ENCODE data around the gene SLC7A10. TPM values are rescaled to one million over a fixed set of nuclear protein-coding genes. Genes with fewer than 3 reads are reported as not detected.

SLC7A10 gene
- total and polyA plus RNA-seq, 2 donors (not counting 1 experiment from before 2014, with no cell fraction given): not detected

DNA sequence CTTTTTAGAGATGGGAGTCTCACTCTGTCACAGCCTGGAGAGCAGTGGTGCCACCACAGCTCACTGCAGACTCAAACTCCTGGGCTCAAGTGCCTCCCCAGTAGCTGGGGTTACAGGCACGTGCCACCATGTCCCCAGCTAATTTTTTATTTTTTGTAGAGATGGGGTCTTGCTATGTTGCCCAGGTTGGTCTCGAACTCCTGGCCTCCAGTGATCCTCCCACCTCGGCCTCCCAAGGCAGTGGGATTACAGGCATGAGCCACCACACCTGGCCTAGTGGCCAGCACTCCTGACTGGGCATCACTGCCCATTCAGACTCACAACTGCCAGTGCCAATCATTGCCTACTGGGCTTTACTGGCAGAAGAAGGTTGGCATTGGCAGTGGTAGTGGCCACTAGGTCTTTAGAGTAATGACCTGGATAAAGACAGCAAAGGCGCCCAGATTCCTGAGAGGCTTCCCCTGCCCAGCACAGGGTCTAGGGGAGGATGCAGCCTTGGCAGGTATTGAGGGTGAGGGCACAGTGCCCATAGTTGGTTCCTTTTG, 26.8 kb upstream of the SLC7A10 start:
- no peaks in the 10 kb centered on the region for H4K20me1 ChIP-seq (ENCODE audit: control insufficient read depth, extremely low read depth, insufficient read depth, low read length)
- no peak overlapping the region for H3K27ac ChIP-seq (ENCODE audit: insufficient read depth, low read length)
- no peaks in the 10 kb centered on the region for H3K36me3 ChIP-seq (ENCODE audit: control insufficient read depth, insufficient read depth, low read length)
- H3K9ac ChIP-seq (ENCODE audit: insufficient read depth, low read length): no peak overlapping the region
- no peak for TF ChIP-seq CTCF (conservative IDR thresholded peaks at IDR 0.05 in 1 of 2, IDR thresholded peaks at IDR 0.05 in 1 of 2; ENCODE audit: low read depth in 1 of 2, low read length in 2 of 2)
- TF ChIP-seq EZH2 (IDR thresholded peaks at IDR 0.05; ENCODE audit: low read length, missing control alignments): no peak
- no peak overlapping the region for H3K4me2 ChIP-seq (ENCODE audit: extremely low read depth, insufficient read depth, low read length)
- no peaks in the 10 kb centered on the region for H3K79me2 ChIP-seq (ENCODE audit: control insufficient read depth, insufficient read depth, low read length)
- no peak for DNase-seq (ENCODE audit: low read depth in 2 of 2)
- no peaks in the 10 kb centered on the region for H3K9me3 ChIP-seq (ENCODE audit: control insufficient read depth, insufficient read depth, low read depth, low read length)
- no peak overlapping the region for H2AFZ ChIP-seq (ENCODE audit: low read length)
- no peaks in the 10 kb centered on the region for H3K27me3 ChIP-seq (ENCODE audit: control insufficient read depth, insufficient read depth, low read length)
- no peak overlapping the region for H3K4me3 ChIP-seq (replicated peaks in 1 of 4; ENCODE audit: control extremely low read depth in 1 of 4, insufficient read depth in 1 of 4, low read depth in 3 of 4, low read length in 4 of 4)
- H3K4me1 ChIP-seq (ENCODE audit: control insufficient read depth, extremely low read depth, insufficient read depth, low read length): no peaks in the 10 kb centered on the region

DNA sequence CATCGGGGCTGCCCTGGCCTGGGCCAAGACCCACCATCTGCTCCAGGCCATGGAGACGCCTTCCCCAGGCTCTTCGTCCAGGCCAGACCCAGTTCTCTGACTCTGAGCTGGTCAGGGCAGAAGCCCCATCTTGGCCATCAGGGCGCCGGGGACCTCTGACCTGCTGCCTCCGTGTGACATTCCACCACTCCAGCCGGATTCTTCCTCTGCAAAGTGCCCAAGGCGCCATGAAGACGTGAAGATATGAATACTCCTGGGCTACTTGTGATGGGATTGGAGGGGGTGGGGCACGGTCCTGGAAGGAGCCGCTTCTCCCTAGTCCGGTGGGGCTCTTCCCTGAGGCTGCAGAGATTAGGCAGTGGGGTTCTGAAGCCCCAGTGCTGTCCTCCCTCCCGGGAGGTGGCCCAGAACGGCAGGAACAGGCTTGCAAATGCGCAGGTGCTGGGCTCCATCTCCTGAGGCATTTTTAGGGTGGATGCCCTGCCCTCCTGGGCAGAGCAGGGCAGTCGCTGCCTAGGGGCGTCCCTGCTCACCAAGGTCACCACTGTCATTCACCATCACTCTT, 26.0 kb upstream of the SLC7A10 start:
- Histone ChIP-seq H4K20me1 (ENCODE audit: control insufficient read depth, extremely low read depth, insufficient read depth, low read length) (no peaks in the 10 kb centered on the region), H3K79me2 (ENCODE audit: control insufficient read depth, insufficient read depth, low read length) (no peaks in the 10 kb centered on the region), H3K4me2 (ENCODE audit: extremely low read depth, insufficient read depth, low read length) (no peak overlapping the region)

DNA sequence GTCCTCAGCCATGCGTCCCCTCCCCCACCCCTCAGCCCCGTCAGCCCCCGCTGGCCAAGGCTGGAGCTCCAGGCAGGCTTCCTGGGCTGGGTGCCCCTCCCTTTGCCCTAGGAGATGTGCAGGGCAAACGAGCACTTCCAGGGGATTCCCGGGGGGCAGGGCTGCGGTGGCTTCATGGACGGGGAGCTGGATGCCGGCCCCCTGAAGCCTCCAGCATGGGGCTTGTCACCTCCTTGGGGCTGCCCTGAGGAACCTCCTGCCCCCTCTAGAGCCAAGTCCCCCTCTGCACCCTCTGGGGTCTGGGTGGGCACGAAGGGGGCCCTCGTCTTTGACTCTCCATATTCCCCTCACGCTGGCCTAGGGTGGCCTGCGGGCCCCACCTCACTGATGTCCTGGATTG, 25.4 kb upstream of the SLC7A10 start:
- H3K79me2 ChIP-seq (ENCODE audit: control insufficient read depth, insufficient read depth, low read length): no peaks in the 10 kb centered on the region
- no peaks in the 10 kb centered on the region for H3K4me1 ChIP-seq (ENCODE audit: control insufficient read depth, extremely low read depth, insufficient read depth, low read length)
- no peaks in the 10 kb centered on the region for H3K27me3 ChIP-seq (ENCODE audit: control insufficient read depth, insufficient read depth, low read length)
- no peak overlapping the region for H3K4me2 ChIP-seq (ENCODE audit: extremely low read depth, insufficient read depth, low read length)
- no peaks in the 10 kb centered on the region for H3K36me3 ChIP-seq (ENCODE audit: control insufficient read depth, insufficient read depth, low read length)
- DNase-seq (ENCODE audit: low read depth in 2 of 2): no peak
- no peak overlapping the region for H3K4me3 ChIP-seq (replicated peaks in 1 of 4; ENCODE audit: control extremely low read depth in 1 of 4, insufficient read depth in 1 of 4, low read depth in 3 of 4, low read length in 4 of 4)
- H3K9me3 ChIP-seq (ENCODE audit: control insufficient read depth, insufficient read depth, low read depth, low read length): no peaks in the 10 kb centered on the region
- H3K9ac ChIP-seq (ENCODE audit: insufficient read depth, low read length): no peak overlapping the region
- H3K27ac ChIP-seq (ENCODE audit: insufficient read depth, low read length): no peak overlapping the region
- TF ChIP-seq EZH2 (IDR thresholded peaks at IDR 0.05; ENCODE audit: low read length, missing control alignments) (no peak), CTCF (conservative IDR thresholded peaks at IDR 0.05 in 1 of 2, IDR thresholded peaks at IDR 0.05 in 1 of 2; ENCODE audit: low read depth in 1 of 2, low read length in 2 of 2) (no peak)
- H4K20me1 ChIP-seq (ENCODE audit: control insufficient read depth, extremely low read depth, insufficient read depth, low read length): no peaks in the 10 kb centered on the region
- no peak overlapping the region for H2AFZ ChIP-seq (ENCODE audit: low read length)

More for the DNA sequence above, 26.0 kb upstream of the SLC7A10 start:
- no peaks in the 10 kb centered on the region for H3K4me1 ChIP-seq (ENCODE audit: control insufficient read depth, extremely low read depth, insufficient read depth, low read length)
- H3K36me3 ChIP-seq (ENCODE audit: control insufficient read depth, insufficient read depth, low read length): no peaks in the 10 kb centered on the region
- no peak for DNase-seq (ENCODE audit: low read depth in 2 of 2)
- no peak overlapping the region for H2AFZ ChIP-seq (ENCODE audit: low read length)
- H3K27me3 ChIP-seq (ENCODE audit: control insufficient read depth, insufficient read depth, low read length): no peaks in the 10 kb centered on the region
- TF ChIP-seq CTCF (conservative IDR thresholded peaks at IDR 0.05 in 1 of 2, IDR thresholded peaks at IDR 0.05 in 1 of 2; ENCODE audit: low read depth in 1 of 2, low read length in 2 of 2): no peak
- TF ChIP-seq EZH2 (IDR thresholded peaks at IDR 0.05; ENCODE audit: low read length, missing control alignments): no peak
- H3K27ac ChIP-seq (ENCODE audit: insufficient read depth, low read length): no peak overlapping the region
- H3K9me3 ChIP-seq (ENCODE audit: control insufficient read depth, insufficient read depth, low read depth, low read length): no peaks in the 10 kb centered on the region
- no peak overlapping the region for H3K9ac ChIP-seq (ENCODE audit: insufficient read depth, low read length)
- H3K4me3 ChIP-seq (replicated peaks in 1 of 4; ENCODE audit: control extremely low read depth in 1 of 4, insufficient read depth in 1 of 4, low read depth in 3 of 4, low read length in 4 of 4): no peak overlapping the region

Data from fibroblast of lung (primary cell).